Fibroblast of skin of abdomen (primary cell): ENCODE measurements around the gene ZSWIM1.
A peak's percentile ranks its signal among the peaks of the same experiment; 100 is the strongest.
"Not testable (repeated sequence)": the region's sequence is repeated elsewhere in the genome, so short reads cannot be mapped to it uniquely, and the experiment has no call there.

Experiments
- DNase-seq: peaks from one replicate; pipeline ENCODE4 v3.0.0-alpha.2; 2013

The ZSWIM1 gene

DNA sequence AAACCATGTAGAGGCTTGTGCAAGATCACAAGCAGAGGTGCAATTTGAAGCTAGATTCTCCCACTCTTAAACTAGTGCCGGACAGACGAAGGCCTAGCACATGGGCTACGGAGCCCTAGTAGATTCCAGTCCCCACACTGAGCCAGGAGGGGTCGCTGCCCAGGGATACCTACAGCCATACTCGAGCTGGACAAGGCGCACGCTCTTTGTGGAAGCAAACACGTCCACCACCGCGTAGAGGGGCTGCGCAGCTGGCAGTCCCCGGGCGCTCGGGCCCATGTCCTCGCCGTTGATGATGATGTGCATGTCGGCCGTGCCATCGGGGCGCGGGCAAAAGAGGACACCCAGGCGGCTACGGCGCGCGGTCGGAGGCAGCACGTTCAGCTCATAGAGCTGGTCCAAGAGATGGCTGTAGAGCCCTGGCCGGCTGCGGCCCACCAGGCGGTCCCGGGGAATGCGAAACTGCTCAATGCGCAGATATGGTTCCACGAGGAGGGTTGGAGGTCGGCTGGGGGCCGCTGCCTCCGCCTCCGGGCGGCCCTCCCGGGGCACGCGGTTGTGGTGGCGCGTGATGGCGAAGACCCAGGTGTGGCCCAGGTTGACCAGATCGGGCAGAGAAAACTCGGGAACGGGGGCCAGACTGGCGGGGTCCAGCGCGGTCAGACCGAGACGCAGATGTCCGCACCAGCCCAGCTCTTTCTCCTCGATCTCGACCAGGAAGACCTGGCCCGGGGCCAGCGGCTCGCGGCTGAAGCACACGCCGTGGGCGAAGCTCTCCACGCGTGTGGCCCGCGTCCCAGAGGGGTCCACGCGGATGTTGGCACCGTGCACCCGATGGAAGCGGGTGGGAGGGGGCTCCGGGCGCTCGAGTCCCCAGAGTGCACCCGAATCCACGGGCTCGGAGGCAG lies 9.3 kb downstream of the ZSWIM1 start:
- DNase-seq: peak; percentile 79

DNA sequence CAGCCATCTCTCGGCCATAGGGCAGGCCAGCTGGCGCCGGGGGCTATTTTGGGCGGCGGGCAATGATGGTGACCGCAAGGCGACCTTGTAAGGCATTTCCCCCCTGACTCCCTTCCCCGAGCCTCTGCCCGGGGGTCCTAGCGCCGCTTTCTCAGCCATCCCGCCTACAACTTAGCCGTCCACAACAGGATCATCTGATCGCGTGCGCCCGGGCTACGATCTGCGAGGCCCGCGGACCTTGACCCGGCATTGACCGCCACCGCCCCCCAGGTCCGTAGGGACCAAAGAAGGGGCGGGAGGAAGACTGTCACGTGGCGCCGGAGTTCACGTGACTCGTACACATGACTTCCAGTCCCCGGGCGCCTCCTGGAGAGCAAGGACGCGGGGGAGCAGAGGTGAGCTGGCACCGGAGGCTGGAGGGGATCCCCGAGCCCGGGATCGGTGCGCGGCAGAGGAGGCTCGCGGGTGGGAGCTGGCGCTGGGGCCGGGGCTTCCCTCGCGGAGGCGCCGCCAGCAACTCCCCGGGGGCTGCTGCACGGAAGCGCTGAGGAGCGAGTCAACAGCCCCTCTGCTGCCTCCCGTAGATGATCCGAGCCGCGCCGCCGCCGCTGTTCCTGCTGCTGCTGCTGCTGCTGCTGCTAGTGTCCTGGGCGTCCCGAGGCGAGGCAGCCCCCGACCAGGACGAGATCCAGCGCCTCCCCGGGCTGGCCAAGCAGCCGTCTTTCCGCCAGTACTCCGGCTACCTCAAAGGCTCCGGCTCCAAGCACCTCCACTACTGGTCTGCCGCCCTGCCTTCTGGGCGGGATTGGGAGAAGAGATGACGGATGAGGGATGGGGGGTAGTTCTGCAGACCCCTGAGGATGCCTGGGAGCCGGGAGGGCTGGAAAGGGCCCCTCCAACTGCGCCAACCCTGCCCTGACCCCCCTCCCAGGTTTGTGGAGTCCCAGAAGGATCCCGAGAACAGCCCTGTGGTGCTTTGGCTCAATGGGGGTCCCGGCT lies 10.3 kb downstream of the ZSWIM1 start, which contains the start of the genes CTSA and NEURL2:
Gene CTSA, plus strand, starts transcription at position 351 of the 999 bp plus-strand sequence. Its CDS starts 234 bp downstream, at position 585.
Gene NEURL2, minus strand, starts transcription at position 224 of the 999 bp plus-strand sequence. Its CDS starts 217 bp downstream, at position 7.
- DNase-seq: peak; percentile 93

DNA sequence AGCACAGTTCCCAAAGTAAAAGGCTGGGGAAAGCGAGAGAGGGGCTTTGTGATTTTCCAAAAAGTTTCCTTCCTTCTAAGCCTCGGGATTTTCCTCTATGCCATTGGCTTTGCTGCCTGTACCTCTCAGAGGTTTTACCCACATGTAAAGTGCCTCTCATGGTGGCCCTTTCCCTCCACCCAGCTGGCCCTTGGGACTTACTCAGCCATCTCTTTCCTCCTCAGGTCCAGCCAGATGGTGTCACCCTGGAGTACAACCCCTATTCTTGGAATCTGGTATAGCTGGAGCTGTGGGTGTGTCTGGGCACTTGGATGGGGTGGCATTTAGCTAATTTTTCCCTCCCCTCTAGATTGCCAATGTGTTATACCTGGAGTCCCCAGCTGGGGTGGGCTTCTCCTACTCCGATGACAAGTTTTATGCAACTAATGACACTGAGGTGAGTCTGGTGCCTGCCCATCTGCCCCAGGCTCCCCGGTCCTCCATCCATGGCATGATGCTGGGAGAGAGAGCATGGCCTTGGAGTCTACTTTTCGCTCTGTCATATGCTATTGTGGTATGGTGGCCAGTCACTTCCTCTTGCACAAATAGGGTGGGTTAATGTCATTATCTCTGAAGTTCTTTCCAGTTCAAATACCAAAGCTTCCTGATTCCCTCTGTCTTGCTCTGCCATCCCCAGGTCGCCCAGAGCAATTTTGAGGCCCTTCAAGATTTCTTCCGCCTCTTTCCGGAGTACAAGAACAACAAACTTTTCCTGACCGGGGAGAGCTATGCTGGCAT lies 11.2 kb downstream of the ZSWIM1 start:
- DNase-seq: no peak

DNA sequence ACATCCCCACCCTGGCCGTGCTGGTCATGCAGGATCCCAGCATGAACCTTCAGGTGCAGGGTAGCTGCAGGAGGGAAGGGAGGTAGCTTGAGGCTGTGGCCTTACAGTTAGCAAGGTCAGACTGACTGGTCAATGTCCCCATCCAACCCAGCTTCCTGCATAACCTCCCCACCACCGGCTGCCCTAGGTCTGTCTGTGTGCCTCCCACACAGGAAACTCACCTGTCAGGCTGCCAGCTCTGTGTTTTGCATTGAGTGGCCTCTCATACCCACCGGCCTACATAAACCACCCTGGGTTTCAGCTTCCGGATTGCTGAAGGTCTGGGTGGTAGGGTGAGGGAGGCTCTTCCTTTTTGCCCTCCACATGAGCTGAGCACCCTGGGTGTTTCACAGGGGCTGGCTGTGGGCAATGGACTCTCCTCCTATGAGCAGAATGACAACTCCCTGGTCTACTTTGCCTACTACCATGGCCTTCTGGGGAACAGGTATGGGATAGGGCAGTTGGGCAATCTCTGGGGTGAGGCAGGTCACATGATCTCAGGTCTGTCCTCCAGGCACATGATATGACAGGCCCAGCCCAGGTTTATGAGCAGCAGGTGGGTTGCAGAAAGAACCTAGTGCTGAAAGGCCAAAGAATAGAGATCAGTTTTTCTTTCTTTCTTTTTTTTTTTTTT lies 11.9 kb downstream of the ZSWIM1 start:
- DNase-seq: no peak

DNA sequence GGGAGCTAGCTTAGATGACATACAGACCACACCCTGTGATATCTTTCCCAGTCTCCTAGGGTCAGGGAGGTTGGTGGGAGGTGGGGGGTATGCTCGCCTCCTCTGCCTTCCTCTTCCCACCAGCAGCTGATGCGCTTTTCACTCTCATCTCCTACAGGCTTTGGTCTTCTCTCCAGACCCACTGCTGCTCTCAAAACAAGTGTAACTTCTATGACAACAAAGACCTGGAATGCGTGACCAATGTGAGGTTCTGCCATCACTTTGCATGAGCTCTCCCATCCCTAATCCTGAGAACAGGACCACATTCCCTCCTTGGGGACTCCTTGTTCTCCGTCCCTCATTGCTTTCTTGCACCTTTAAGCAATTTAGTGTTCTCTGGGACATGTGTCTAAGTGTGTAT lies 12.8 kb downstream of the ZSWIM1 start:
- DNase-seq: no peak

DNA sequence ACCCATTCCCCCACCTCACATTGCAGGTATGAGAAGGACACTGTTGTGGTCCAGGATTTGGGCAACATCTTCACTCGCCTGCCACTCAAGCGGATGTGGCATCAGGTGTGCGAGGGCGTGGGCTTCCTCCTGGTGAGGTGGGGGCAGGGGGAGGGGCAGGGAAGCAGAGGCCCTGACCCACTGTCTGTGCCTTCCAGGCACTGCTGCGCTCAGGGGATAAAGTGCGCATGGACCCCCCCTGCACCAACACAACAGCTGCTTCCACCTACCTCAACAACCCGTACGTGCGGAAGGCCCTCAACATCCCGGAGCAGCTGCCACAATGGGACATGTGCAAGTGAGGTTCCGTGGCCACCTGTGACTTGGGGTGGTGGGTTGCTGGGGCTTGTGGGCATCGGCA lies 13.8 kb downstream of the ZSWIM1 start:
- no peak for DNase-seq

DNA sequence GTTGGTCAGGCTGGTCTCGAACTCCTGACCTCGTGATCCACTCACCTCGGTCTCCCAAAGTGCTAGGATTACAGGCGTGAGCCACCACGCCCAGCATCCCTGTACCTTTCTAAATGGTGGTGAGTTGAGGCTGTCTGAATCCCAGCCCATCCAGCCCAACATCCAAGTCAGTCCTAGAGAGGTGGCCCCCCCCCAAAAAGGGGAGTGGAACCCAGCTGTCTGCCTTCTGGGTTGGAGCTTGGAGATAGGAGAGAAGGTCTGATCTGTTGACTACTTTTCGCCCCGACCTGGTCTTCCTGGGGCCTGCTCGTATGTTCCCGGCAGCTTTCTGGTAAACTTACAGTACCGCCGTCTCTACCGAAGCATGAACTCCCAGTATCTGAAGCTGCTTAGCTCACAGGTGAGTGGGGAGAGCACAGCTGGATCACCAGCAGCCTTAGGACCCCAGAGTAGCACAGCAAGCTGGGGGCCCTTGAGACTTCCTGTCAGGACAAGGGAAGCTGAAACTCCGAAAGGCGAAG lies 15.7 kb downstream of the ZSWIM1 start:
- DNase-seq: no peak

DNA sequence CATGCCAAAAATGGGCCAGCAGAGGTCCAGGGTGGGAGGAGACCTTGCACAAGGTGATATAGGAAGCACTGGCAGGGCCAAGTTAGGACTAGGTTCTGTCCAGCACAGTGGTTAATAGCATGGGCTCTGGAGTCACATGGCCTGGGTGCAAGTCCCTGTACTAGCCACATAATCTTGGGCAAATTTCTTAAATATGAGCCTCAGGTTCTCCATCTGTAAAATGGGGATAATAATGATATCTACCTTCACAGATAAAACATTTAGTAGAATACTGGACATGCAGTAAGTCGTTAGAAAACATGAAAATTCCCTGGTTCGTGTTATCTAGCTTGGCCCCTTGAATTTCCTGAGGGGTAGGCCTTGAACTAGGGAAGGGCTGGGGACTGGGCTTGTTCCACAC lies 16.3 kb downstream of the ZSWIM1 start:
- DNase-seq: no peak

DNA sequence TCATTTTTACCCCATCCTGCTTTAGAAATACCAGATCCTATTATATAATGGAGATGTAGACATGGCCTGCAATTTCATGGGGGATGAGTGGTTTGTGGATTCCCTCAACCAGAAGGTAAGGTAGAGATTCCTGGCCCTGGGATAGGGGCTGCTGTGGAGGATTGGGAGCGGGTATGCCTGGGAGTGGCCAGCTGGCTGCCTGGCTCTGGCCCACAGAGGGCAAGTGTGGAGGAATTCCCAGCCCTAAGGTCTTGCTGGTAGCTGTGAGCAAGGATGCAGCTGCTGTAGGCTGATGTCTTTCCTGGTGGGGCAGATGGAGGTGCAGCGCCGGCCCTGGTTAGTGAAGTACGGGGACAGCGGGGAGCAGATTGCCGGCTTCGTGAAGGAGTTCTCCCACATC lies 16.7 kb downstream of the ZSWIM1 start:
- no peak for DNase-seq

DNA sequence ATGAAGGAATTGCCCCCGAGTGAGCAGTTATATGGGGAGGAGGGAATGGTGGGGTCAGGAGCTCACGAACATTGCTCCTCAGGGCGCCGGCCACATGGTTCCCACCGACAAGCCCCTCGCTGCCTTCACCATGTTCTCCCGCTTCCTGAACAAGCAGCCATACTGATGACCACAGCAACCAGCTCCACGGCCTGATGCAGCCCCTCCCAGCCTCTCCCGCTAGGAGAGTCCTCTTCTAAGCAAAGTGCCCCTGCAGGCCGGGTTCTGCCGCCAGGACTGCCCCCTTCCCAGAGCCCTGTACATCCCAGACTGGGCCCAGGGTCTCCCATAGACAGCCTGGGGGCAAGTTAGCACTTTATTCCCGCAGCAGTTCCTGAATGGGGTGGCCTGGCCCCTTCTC lies 17.3 kb downstream of the ZSWIM1 start:
- DNase-seq: no peak

DNA sequence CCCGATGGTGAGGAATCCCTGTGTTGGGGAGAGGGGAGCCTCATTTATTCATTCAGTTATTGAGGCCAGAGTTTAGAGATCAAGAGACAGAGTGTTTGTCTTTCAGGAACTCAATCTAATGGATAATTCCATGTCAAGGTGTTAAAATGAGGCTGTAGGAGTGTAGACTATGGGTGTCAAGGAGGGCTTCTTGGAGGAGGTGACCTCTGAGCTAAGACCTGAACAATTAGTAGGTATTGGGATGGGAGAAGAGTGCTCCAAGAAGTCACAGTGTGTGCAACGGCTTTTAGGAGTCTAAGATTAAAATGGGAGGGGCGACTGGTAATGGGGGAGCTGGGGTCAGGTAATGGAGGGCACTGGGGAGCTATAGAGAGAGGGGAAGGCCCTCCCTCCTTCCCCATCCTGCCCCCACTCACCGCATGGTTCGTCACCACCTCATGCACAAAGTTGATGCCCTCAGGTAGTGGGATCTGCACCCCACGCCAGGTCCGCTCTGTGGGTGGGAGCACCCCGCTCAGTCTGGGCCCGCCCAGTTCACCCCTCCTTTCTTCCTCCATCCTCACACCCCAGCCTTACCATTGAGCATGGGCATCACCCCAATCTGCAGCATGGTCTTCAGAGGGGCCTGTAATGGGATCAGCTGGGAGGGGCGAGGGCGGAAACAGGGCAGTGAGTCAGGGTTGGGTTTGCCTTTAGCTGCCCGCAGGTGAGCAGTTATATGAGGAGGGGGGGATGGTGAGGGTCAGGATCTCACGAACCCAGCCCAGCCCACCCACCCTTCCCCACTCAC lies 18.2 kb downstream of the ZSWIM1 start:
- no peak for DNase-seq

DNA sequence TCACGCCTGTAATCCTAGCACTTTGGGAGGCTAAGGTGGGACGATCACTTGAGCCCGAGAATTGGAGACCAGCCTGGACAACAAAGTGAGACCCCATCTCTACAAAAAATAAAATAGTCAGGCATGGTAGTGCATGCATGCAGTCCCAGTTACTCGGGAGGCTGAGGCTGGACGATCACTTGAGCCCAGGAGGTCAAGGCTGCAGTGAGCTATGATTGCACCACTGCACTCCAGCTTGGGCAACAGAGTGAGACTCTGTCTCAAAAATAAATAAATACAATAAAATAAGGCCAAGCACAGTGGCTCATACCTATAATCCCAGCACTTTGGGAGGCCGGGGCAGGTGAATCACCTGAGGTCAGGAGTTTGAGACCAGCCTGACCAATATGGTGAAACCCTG lies 20.3 kb downstream of the ZSWIM1 start:
- not testable (repeated sequence) for DNase-seq

DNA sequence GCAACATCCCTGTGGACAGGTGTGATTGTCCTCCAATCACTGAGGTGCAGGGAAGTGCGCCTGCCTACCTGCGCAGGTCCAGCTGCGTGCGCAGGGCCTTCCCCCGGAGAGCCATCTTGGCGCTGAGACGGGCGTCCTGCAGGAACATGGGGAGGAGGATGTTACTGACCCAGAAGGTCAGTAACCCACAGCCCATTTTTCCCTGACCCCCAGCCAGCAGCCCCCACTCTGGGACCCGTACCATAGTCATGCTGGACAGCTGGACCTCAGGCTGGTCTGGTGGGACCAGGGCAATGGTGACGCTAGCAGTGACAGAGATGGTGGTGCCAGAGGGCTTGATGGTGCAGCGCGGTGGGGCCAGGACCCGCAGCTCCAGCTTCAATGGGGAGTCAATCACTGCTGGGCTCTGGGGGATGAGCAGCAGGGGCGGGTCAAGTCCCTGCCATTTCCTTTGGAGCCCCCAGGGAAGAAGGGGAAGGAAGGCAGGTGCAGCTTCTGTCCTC lies 21.2 kb downstream of the ZSWIM1 start:
- no peak for DNase-seq

DNA sequence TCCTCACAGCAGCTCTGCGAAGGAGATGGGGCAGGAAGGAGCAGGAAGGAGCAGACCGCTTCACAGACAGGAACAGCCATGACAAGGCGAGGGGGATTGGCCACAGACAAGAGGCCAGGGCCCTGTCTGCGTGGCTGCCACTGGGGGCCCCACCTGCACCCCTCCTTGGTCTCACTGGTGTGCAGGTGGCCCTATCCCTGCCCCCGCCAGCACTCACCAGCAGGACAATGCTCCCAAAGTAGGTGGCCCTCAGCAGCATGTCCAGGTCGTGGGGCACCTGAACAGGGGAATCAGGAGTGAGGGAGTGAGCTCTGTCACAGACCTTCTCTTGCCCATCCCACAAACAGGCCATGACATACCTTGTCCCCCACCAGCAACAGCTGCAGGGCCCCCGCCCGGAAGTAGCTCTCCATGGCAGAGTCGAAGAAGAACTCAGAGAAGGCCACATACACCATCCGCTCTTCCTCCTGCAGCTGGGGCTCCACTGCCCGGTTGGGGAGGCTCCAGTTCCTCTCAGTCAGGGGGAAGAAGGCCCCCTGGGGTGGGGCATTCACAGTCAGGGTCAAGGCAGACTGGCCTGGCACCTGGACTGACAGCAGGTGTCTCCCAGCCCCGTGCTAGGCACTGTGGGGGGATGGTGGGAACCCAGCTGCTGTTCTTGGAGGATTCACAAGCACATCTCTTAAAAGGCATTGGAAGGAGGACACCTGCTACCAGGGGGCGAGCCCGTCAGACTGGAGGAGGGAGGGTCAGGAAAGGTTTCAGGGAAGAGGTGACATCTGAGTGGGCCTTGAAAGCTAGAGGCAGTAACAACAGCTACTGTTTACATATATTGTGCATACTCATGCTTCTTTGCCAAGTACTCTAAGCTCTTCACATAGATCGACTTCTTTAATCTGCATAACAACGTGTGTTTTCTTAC lies 23.8 kb downstream of the ZSWIM1 start:
- DNase-seq: no peak

DNA sequence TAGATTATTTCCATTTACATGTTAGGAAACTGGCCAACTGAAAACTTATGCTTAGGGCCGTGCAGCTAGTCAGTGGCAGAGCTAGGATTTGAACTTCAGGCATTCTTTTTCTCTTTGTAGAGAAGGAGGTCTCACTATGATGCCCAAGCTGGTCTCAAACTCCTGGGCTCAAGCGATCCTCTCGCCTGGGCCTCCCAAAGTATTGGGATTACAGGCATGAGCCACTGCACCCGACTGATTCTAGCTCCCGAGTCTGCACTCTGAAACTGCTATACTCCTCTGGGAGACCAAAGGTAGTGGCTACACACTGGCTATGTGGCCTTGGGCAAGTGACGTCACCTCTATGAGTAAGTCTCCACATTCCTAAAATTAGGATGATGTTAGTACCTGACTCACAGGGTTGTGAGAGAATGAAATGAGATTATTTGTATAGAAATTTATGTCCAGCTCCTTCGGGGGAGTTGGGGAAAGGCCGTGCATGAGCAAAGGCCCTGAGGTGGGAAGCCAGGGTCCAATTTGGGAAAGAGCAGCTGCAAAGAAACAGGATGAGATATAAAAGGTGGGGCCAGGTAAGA lies 24.6 kb downstream of the ZSWIM1 start:
- DNase-seq: peak; percentile 42

DNA sequence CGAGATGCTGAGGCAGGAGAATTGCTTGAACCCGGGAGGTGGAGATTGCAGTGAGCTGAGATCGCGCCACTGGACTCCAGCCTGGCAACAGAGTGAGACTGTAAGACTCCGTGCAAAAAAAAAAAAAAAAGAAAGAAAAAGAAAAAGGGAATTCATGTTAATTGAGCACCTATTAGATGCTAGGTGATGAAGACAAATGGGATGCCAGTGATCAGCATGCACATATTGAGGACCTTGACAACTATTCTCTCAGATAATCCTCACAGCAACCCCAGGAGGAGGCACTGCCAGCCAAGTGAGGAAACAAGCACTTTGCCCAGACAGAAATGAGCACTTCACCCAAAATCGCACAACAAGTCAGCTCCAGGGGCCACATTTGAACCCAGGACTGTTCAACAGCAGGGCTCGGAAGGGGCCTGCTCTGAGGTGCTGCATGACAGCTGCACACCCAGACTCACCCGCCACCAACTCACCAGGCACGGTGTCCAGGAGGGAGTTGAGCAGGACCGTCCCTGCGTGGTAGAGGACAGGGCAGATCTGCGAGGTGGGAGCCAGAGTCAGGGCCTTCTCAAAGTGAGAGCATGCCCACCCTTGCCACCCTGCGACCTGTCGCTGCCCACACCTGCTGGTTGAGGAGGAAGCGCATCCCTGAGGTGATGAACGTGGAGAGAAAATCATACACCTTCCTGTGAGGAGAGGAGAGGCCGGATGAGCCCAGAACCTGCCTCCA lies 26.4 kb downstream of the ZSWIM1 start:
- DNase-seq: no peak

DNA sequence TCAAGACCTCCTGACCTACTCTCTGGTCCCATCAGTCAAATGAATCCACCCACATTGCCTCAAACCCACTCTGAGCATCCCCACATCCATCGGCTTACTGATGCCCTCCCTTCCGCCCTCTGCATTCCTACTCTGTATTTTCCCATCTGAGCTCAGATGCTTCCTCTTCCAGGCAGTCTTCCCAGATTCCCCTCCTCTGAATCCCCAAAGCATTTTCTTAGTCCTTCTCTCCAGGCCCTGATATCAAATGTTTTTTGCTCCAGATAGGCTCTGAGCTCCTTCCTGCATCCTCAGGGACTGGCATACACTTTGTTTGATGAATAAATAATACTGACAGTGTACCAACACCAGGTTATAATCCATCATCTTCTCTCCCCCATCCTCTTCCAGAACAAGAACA lies 27.1 kb downstream of the ZSWIM1 start:
- no peak for DNase-seq

DNA sequence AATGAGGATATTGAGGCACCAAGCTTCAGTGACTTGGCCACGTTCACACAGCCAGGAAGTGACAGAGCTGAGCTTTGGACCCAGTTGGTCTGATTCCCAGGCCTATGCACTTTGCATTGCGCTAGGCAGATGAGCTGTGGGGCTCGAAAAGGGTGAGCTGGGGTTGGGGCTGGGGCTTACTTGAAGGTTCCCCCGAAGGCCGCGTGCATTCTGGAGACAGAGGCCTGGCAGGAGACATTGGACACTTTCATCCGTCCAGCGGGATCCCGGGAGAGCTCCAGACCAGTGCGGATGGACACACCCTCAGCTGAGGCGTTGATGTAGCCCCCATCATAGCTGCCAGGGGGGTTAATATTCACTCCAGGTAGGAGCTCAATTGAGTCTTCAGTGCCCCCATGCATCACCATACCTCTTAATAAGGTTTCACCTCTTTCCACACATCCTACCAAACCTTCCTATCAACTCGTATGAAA lies 28.3 kb downstream of the ZSWIM1 start:
- DNase-seq: no peak
